Caco-2 (cell line): ENCODE measurements around the gene NBAS. TPM values are rescaled to one million over a fixed set of nuclear protein-coding genes. Genes with fewer than 3 reads are reported as not detected.
"Not testable (repeated sequence)": the region's sequence is repeated elsewhere in the genome, so short reads cannot be mapped to it uniquely, and the experiment has no call there.

Source experiments
- BruUV-seq: library from RNA; stranded (reverse); fragments of 400-500 nt; replicated peaks from 2 replicates; lab custom pipeline; 2021; lab: Mats Ljungman, UMichigan
- CTCF ChIA-PET: fragments of 300-600 bp; sonication (Branson Sonifier 250); formaldehyde crosslinking; loops from one replicate; lab custom pipeline; 2022; ENCODE audit warnings: antibody characterized with exemption; lab: Charles Lee
- POLR2A ChIA-PET: fragments of 300-600 bp; sonication (Branson Sonifier 250); formaldehyde crosslinking; loops from one replicate; lab custom pipeline; 2022; ENCODE audit warnings: antibody characterized with exemption; lab: Charles Lee
- DNase-seq, 2 experiments: peaks; one replicate each; pipeline versions ENCODE4 v3.0.0 to v3.0.0-alpha.2; 2020 to 2022
- H3K27me3 ChIP-seq: replicated peaks from 2 replicates; pipeline ENCODE4 v1.6.0; 2011; ENCODE audit warnings: low read length; ENCODE audit not compliant: control insufficient read depth, insufficient read depth
- H3K36me3 ChIP-seq: 2 replicates; pipeline ENCODE4 v1.5.1; 2011; ENCODE audit warnings: low read length; ENCODE audit not compliant: control insufficient read depth, insufficient read depth
- H3K4me1 ChIP-seq: fragments of 250-450 bp; sonication (Bioruptor Pico); 2 replicates; pipeline ENCODE4 v1.5.1; 2020; ENCODE audit warnings: mild to moderate bottlenecking
- H3K4me3 ChIP-seq: 2 replicates; pipeline ENCODE4 v1.5.1; 2011; ENCODE audit warnings: low read depth, mild to moderate bottlenecking, control low read depth, low read length
- H3K9me3 ChIP-seq: fragments of 250-450 bp; sonication (Bioruptor Pico); 2 replicates; pipeline ENCODE4 v1.5.1; 2020; ENCODE audit warnings: mild to moderate bottlenecking, moderate library complexity
- H3K27ac Mint-ChIP-seq: one replicate; pipeline ENCODE4 v1.8.0; 2022; ENCODE audit warnings: mixed read lengths; ENCODE audit not compliant: unreplicated experiment
- H3K27me3 Mint-ChIP-seq: one replicate; pipeline ENCODE4 v1.8.0; 2022; ENCODE audit warnings: mixed read lengths; ENCODE audit not compliant: insufficient read depth, unreplicated experiment
- H3K36me3 Mint-ChIP-seq: one replicate; pipeline ENCODE4 v1.8.0; 2022; ENCODE audit warnings: mild to moderate bottlenecking, mixed read lengths; ENCODE audit not compliant: insufficient read depth, unreplicated experiment
- H3K4me1 Mint-ChIP-seq: one replicate; pipeline ENCODE4 v1.8.0; 2022; ENCODE audit warnings: low read depth, mixed read lengths; ENCODE audit not compliant: unreplicated experiment
- H3K4me3 Mint-ChIP-seq: one replicate; pipeline ENCODE4 v1.8.0; 2022; ENCODE audit warnings: mild to moderate bottlenecking, moderate library complexity, mixed read lengths; ENCODE audit not compliant: unreplicated experiment
- H3K9me3 Mint-ChIP-seq: one replicate; pipeline ENCODE4 v1.8.0; 2022; ENCODE audit warnings: mixed read lengths; ENCODE audit not compliant: unreplicated experiment
- intact Hi-C: fragments of 100-400 bp; cut with micrococcal nuclease; formaldehyde crosslinking; loops from one replicate; pipeline ENCODE4 v1.10.0; 2022; ENCODE audit not compliant: unreplicated experiment
- total RNA-seq: library from RNA; stranded (reverse); gene quantifications from 2 replicates; pipeline ENCODE4 v1.2.3, GENCODE V29; 2022
- TF ChIP-seq, protein P1 (sequence below), 2 experiments: fragments of 200-600 bp in 1 of 2; IDR thresholded peaks; 1 replicate in 1 of 2; 2 replicates in 1 of 2; pipeline versions ENCODE4 v1.5.1 to v1.8.0; 2011 to 2022; ENCODE audit warnings: antibody characterized with exemption in 1 of 2, control low read depth in 1 of 2, inconsistent platforms in 1 of 2, low read depth in 1 of 2, low read length in 1 of 2, mild to moderate bottlenecking in 1 of 2, moderate library complexity in 1 of 2; ENCODE audit not compliant: insufficient read depth in 1 of 2, severe bottlenecking in 1 of 2, unreplicated experiment in 1 of 2

NBAS gene
- total RNA-seq, 1 experiment from 2014 or later: 31.1 TPM

DNA sequence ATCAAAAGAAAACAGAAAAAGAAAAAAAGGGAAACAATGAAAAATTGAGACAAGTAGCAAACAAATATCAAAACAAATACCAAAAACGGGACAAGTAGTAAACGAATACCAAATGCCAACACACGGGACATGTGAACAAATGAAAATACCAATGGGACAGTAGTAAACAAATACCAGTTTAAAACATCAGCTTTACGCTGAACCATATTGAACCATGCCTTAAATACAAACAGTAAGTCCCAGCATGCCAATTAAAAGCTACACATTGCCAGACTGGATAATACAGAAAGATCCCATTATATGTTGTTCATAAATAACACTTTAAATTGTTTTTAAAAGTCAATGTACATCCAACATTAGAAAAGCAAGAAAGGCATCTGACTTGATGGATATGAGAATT lies 114.2 kb downstream of the NBAS start:
- CTCF ChIA-PET: no interaction called here
- no peaks in the 10 kb centered on the region for H3K4me1 Mint-ChIP-seq
- POLR2A ChIA-PET: no interaction called here
- no peak for DNase-seq
- no peak overlapping the region for H3K4me3 Mint-ChIP-seq
- peaks cover 11% of the 10 kb centered on the region for H3K9me3 Mint-ChIP-seq
- no peak overlapping the region for H3K27ac Mint-ChIP-seq
- H3K36me3 ChIP-seq: no peaks in the 10 kb centered on the region
- H3K36me3 Mint-ChIP-seq: peaks cover 3% of the 10 kb centered on the region
- TF ChIP-seq, protein P1, sequence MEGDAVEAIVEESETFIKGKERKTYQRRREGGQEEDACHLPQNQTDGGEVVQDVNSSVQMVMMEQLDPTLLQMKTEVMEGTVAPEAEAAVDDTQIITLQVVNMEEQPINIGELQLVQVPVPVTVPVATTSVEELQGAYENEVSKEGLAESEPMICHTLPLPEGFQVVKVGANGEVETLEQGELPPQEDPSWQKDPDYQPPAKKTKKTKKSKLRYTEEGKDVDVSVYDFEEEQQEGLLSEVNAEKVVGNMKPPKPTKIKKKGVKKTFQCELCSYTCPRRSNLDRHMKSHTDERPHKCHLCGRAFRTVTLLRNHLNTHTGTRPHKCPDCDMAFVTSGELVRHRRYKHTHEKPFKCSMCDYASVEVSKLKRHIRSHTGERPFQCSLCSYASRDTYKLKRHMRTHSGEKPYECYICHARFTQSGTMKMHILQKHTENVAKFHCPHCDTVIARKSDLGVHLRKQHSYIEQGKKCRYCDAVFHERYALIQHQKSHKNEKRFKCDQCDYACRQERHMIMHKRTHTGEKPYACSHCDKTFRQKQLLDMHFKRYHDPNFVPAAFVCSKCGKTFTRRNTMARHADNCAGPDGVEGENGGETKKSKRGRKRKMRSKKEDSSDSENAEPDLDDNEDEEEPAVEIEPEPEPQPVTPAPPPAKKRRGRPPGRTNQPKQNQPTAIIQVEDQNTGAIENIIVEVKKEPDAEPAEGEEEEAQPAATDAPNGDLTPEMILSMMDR (IDR thresholded peaks at IDR 0.05; ENCODE audit: insufficient read depth in 1 of 2, low read depth in 1 of 2, low read length in 1 of 2, severe bottlenecking in 1 of 2, unreplicated experiment in 1 of 2): no peak
- no peak overlapping the region for H3K4me3 ChIP-seq
- H3K27me3 ChIP-seq: no peaks in the 10 kb centered on the region
- H3K27me3 Mint-ChIP-seq: no peaks in the 10 kb centered on the region
- no peaks in the 10 kb centered on the region for H3K9me3 ChIP-seq
- no TSS peak for BruUV-seq
- H3K4me1 ChIP-seq: no peaks in the 10 kb centered on the region
- intact Hi-C loops: no loop called here

DNA sequence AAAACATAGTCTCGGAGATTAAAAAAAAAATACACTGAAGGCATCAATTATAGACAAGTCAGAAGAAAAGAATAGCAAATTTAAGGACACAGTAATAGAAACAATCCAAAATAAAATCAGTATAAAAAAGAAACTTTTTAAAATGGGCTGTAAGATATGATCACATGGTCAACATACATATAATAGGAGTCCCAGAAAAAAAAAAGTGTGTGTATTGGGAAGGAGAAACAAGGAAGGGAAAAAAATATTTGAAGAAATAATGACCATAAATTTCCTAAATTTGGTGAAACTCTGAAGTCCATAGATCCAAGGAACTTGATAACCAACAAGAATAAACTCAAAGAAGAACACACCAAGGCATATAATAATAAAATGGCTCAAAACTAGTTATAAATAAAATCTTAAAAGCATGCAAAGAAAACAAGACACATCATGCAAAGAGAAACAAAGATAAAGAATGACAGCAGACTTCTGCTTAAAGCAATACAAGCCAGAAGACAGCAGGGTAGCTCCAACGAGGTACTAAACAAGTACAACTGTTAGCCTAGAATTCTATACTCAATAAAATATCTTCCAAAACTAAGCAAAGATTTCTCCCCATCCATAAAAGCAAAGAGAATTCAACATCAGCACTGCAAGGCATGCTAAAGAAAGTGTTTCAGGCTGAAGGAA lies 115.1 kb downstream of the NBAS start:
- no peaks in the 10 kb centered on the region for H3K27me3 ChIP-seq
- no peak for DNase-seq
- no peak overlapping the region for H3K4me3 ChIP-seq
- H3K27me3 Mint-ChIP-seq: no peaks in the 10 kb centered on the region
- no peaks in the 10 kb centered on the region for H3K4me1 Mint-ChIP-seq
- no peaks in the 10 kb centered on the region for H3K4me1 ChIP-seq
- H3K9me3 Mint-ChIP-seq: peaks cover 11% of the 10 kb centered on the region
- CTCF ChIA-PET: no interaction called here
- H3K4me3 Mint-ChIP-seq: no peak overlapping the region
- no peak overlapping the region for H3K27ac Mint-ChIP-seq
- H3K9me3 ChIP-seq: no peaks in the 10 kb centered on the region
- POLR2A ChIA-PET: no interaction called here
- H3K36me3 Mint-ChIP-seq: no peaks in the 10 kb centered on the region
- intact Hi-C loops: no loop called here
- no peaks in the 10 kb centered on the region for H3K36me3 ChIP-seq
- BruUV-seq: no TSS peak
- TF ChIP-seq, protein P1 (IDR thresholded peaks at IDR 0.05; ENCODE audit: insufficient read depth in 1 of 2, low read depth in 1 of 2, low read length in 1 of 2, severe bottlenecking in 1 of 2, unreplicated experiment in 1 of 2): no peak

- H3K27me3 ChIP-seq, H3K27me3 Mint-ChIP-seq, intact Hi-C loops, DNase-seq, H3K4me3 Mint-ChIP-seq, H3K27ac Mint-ChIP-seq, H3K9me3 Mint-ChIP-seq, H3K36me3 ChIP-seq, H3K36me3 Mint-ChIP-seq, CTCF ChIA-PET, POLR2A ChIA-PET, H3K9me3 ChIP-seq, BruUV-seq, H3K4me3 ChIP-seq: not testable (repeated sequence)
- H3K4me1 ChIP-seq: peaks cover 25% of the 10 kb centered on the region
- H3K4me1 Mint-ChIP-seq: peaks cover 31% of the 10 kb centered on the region
These were observed 121.2 kb downstream of the NBAS start for GRCh38 chr2:15439768-15440524.

DNA sequence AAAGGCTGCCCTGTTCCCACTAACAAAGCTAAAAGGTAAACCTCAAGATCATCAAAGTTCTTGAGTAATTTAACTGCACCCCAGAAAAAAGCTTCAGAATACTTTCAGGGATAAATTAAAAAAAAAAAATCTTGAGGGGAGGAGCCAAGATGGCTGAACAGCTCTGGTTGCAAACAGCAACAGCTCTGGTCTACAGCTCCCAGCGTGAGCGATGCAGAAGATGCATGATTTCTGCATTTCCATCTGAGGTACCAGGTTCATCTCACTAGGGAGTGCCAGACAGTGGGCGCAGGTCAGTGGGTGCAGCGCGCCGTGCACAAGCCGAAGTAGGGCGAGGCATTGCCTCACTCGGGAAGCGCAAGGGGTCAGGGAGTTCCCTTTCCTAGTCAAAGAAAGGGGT lies 121.8 kb downstream of the NBAS start:
- H3K36me3 ChIP-seq, H3K27me3 Mint-ChIP-seq, H3K9me3 ChIP-seq, DNase-seq, H3K9me3 Mint-ChIP-seq, intact Hi-C loops, H3K4me3 ChIP-seq, H3K27me3 ChIP-seq, H3K27ac Mint-ChIP-seq, BruUV-seq, H3K4me3 Mint-ChIP-seq, CTCF ChIA-PET, H3K36me3 Mint-ChIP-seq: not testable (repeated sequence)
- H3K4me1 ChIP-seq: peaks cover 29% of the 10 kb centered on the region
- POLR2A ChIA-PET: interaction anchor here (0.7 kb wide), 1 partner anchor 505 kb away, joined by 4 read pairs; no protein-coding TSS in a partner anchor
- peaks cover 35% of the 10 kb centered on the region for H3K4me1 Mint-ChIP-seq
